Tibial artery (tissue), 4 donors: Measurements from ENCODE around the gene PRR11.

Experiments
- DNase-seq, 2 donors: peaks; one replicate each; pipeline ENCODE4 v3.0.0-alpha.2; 2019
- H3K27ac ChIP-seq, 2 donors: fragments of 200-600 bp; sonication (generic) in 1 of 2; 1 replicate in 1 of 2; 2 replicates in 1 of 2; pipeline ENCODE4 v1.5.1; 2018 to 2019; ENCODE audit warnings: mild to moderate bottlenecking in 1 of 2
- H3K27me3 ChIP-seq, 2 donors: fragments of 200-600 bp; sonication (generic) in 1 of 2; one replicate each; pipeline versions ENCODE4 v1.5.1 to v1.6.0; 2016 to 2019
- H3K36me3 ChIP-seq, 3 donors: fragments of 200-600 bp; sonication (generic) in 2 of 3; one replicate each; pipeline ENCODE4 v1.5.1; 2016 to 2019; ENCODE audit warnings: mild to moderate bottlenecking in 2 of 3
- H3K4me1 ChIP-seq, 4 donors: fragments of 200-600 bp; sonication (generic) in 2 of 4; 1 replicate in 3 of 4; 2 replicates in 1 of 4; pipeline ENCODE4 v1.5.1; 2016 to 2019
- H3K4me3 ChIP-seq, 2 donors: fragments of 200-600 bp; sonication (generic) in 1 of 2; 1 replicate in 1 of 2; 2 replicates in 1 of 2; pipeline ENCODE4 v1.5.1; 2018 to 2019; ENCODE audit warnings: mild to moderate bottlenecking in 2 of 2
- H3K9me3 ChIP-seq, 3 donors: fragments of 200-600 bp; sonication (generic) in 1 of 3; one replicate each; pipeline ENCODE4 v1.5.1; 2016 to 2019
- intact Hi-C: fragments of 100-400 bp; cut with DNase I; formaldehyde crosslinking; loops from one replicate; pipeline ENCODE4 v1.15.0; 2023; ENCODE audit warnings: low total_unique reads
- TF ChIP-seq, protein P1 (sequence below), 2 experiments: fragments of 200-600 bp in 1 of 2; fragments of 450-650 bp in 1 of 2; IDR thresholded peaks; one replicate each; pipeline ENCODE4 v1.5.1; 2017 to 2019; ENCODE audit warnings: antibody characterized with exemption in 2 of 2, mild to moderate bottlenecking in 1 of 2, moderate library complexity in 1 of 2

The PRR11 gene

DNA sequence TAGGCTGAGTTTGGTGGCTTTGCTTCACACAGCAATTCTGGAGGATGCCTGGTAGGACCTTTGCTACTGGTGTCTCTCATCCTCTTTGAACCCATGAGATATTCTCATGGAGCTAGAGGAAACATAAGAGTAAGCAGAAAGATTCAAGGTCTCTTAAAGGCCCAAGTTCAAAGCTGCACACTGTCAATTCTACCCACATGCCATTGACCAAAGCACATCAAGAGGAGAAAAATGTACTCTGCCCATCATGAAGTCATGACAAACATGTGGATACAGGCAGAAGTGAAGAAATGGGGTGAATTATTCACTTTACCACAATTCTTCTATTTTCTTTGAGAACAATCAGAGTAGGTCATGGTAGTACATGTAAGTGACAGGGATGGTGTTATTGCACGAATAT, 13.7 kb upstream of the PRR11 start:
- H3K4me3 ChIP-seq = no peak overlapping the region
- no peaks in the 10 kb centered on the region for H3K9me3 ChIP-seq
- DNase-seq = no peak
- H3K36me3 ChIP-seq = no peaks in the 10 kb centered on the region
- intact Hi-C loops = no loop called here
- TF ChIP-seq, protein P1, sequence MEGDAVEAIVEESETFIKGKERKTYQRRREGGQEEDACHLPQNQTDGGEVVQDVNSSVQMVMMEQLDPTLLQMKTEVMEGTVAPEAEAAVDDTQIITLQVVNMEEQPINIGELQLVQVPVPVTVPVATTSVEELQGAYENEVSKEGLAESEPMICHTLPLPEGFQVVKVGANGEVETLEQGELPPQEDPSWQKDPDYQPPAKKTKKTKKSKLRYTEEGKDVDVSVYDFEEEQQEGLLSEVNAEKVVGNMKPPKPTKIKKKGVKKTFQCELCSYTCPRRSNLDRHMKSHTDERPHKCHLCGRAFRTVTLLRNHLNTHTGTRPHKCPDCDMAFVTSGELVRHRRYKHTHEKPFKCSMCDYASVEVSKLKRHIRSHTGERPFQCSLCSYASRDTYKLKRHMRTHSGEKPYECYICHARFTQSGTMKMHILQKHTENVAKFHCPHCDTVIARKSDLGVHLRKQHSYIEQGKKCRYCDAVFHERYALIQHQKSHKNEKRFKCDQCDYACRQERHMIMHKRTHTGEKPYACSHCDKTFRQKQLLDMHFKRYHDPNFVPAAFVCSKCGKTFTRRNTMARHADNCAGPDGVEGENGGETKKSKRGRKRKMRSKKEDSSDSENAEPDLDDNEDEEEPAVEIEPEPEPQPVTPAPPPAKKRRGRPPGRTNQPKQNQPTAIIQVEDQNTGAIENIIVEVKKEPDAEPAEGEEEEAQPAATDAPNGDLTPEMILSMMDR (IDR thresholded peaks at IDR 0.05) = no peak
- H3K4me1 ChIP-seq = no peaks in the 10 kb centered on the region
- no peaks in the 10 kb centered on the region for H3K27me3 ChIP-seq
- no peak overlapping the region for H3K27ac ChIP-seq

DNA sequence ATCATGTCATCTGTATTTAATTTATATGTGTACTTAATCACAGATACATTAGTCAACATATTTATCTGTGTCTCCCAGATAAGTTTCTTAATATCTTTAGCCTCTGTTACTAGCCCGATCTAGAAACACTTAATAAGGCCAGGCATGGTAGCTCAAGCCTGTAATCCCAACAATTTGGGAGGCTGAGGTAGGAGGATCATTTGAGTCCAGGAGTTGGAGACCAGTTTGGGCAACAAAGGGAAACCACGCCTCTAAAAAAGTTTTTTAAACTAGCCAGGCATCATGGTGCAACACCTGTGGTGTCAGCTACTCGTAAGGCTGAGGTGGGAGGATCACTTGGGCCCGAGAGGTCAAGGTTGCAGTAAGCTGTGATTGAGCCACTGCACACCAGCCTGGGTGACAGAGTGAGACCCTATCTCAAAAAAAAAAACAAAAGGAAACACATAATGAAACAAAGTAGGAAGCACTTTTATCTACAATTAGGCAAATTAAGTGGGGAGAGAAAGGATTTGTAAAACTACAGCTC, 9.9 kb upstream of the PRR11 start:
- TF ChIP-seq, protein P1 (IDR thresholded peaks at IDR 0.05) = no peak
- H3K36me3 ChIP-seq = no peaks in the 10 kb centered on the region
- H3K27me3 ChIP-seq = no peaks in the 10 kb centered on the region
- no peaks in the 10 kb centered on the region for H3K9me3 ChIP-seq
- intact Hi-C loops = no loop called here
- no peak overlapping the region for H3K27ac ChIP-seq
- H3K4me1 ChIP-seq = no peaks in the 10 kb centered on the region
- no peak overlapping the region for H3K4me3 ChIP-seq
- no peak for DNase-seq

DNA sequence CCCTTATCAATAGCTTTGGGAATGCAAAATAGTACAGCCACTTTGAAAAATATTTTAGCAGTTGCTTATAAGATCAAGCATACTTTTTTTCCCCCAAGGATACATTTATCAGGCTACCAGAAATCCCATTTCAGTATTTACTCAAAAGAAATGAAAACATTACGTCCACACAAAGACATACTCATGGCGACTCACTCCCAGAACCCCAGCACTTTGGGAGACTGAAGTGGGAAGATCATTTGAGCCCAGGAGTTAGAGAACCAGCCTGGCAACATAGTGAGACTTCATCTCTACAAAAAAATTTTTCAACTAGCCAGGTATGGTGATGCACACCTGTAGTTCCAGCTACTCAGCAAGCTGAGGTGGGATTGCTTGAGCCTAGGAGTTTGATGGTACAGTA, 6.5 kb upstream of the PRR11 start:
- DNase-seq = no peak
- Histone ChIP-seq H3K36me3 (no peaks in the 10 kb centered on the region), H3K27me3 (no peaks in the 10 kb centered on the region), H3K9me3 (no peaks in the 10 kb centered on the region), H3K27ac (no peak overlapping the region), H3K4me3 (no peak overlapping the region), H3K4me1 (peaks cover 0 to 14% (median 0%) of the 10 kb centered on the region in 4 donors)
- TF ChIP-seq, protein P1 (IDR thresholded peaks at IDR 0.05) = no peak
- intact Hi-C loops = no loop called here

DNA sequence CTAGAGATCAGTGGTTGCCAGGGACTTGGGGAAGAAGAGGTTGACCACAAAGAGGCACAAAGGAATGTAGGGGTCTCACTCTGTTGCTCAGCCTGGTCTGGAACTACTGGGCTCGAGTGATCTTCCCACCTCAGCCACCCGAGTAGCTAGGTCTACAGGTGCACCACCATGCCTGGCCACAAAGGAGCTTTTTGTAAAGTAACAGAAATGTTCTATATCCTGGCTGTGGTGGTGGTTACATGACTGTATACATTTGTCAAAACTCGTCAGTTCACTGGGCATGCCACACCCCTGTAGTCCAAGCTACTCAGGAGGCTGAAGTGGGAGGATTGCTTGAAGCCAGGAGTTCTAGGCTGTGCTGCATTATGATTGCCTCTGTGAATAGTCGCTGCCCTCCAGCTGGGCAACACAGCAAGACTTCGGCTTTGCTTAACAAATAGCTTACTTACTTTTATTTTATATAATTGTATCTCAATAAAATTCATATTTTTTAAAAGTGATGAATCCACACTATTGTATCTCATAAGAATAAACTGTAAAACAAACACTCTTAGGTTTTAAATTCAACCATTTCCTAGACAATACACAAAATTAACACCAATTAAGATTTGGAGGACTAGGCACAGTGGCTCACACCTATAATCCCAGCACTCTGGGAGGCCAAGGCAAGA, 5.6 kb upstream of the PRR11 start:
- Histone ChIP-seq H3K9me3 (no peaks in the 10 kb centered on the region), H3K4me3 (no peak overlapping the region), H3K27ac (no peak overlapping the region), H3K4me1 (peaks cover 0 to 14% (median 0%) of the 10 kb centered on the region in 4 donors), H3K27me3 (no peaks in the 10 kb centered on the region), H3K36me3 (no peaks in the 10 kb centered on the region)
- TF ChIP-seq, protein P1 (IDR thresholded peaks at IDR 0.05) = no peak
- no peak for DNase-seq
- intact Hi-C loops = no loop called here

DNA sequence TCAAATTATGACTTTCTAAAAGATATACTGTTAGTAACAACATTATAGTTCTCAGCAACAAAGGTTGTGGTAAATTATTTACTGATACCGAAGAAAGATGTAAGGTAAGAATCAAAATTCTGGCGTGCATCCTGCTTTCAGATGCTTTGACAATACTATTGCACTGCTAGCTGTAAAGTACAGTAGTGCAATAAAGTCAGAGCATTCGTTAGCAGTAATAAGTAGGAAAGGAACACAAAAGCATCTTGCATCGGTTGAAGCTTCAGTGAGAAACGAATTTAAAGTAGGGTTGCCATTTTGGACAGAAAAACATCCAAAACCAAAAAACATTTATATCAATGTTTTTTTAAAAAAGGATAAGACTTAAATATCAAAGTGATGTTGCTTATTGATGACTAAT, 4.5 kb upstream of the PRR11 start:
- Histone ChIP-seq H3K27me3 (no peaks in the 10 kb centered on the region), H3K4me3 (no peak overlapping the region), H3K9me3 (no peaks in the 10 kb centered on the region), H3K4me1 (peaks cover 0 to 18% (median 4%) of the 10 kb centered on the region in 4 donors), H3K36me3 (no peaks in the 10 kb centered on the region), H3K27ac (no peak overlapping the region)
- TF ChIP-seq, protein P1 (IDR thresholded peaks at IDR 0.05) = no peak
- intact Hi-C loops = no loop called here
- DNase-seq = no peak
